ENCODE measurements around the gene ASNSD1. TPM values are rescaled to one million over a fixed set of nuclear protein-coding genes. Genes with fewer than 3 reads are reported as not detected.

Gene ASNSD1
- total and polyA plus RNA-seq, 12 donors: 25.9 to 46.7 (median 30.8) TPM

GRCh38 chr2:189638301-189639006 lies 22.8 kb upstream of the ASNSD1 start:
- ATAC-seq (no peak), DNase-seq (no peak)
- no peaks in the 10 kb centered on the region for H3K4me1 ChIP-seq
- no peaks in the 10 kb centered on the region for H3K36me3 ChIP-seq
- intact Hi-C loops (cut with DNase I): loop anchor here in 4 of 10 donors (10.0 kb wide), 2 partner anchors 174 to 184 kb away; no protein-coding TSS in a partner anchor
- no peaks in the 10 kb centered on the region for H3K9me3 ChIP-seq
- TF ChIP-seq, protein P1, sequence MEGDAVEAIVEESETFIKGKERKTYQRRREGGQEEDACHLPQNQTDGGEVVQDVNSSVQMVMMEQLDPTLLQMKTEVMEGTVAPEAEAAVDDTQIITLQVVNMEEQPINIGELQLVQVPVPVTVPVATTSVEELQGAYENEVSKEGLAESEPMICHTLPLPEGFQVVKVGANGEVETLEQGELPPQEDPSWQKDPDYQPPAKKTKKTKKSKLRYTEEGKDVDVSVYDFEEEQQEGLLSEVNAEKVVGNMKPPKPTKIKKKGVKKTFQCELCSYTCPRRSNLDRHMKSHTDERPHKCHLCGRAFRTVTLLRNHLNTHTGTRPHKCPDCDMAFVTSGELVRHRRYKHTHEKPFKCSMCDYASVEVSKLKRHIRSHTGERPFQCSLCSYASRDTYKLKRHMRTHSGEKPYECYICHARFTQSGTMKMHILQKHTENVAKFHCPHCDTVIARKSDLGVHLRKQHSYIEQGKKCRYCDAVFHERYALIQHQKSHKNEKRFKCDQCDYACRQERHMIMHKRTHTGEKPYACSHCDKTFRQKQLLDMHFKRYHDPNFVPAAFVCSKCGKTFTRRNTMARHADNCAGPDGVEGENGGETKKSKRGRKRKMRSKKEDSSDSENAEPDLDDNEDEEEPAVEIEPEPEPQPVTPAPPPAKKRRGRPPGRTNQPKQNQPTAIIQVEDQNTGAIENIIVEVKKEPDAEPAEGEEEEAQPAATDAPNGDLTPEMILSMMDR (IDR thresholded peaks at IDR 0.05): no peak
- 94 to 95% methylated on average over 4 of the region's 4 CpGs for WGBS, 2 donors
- H3K4me3 ChIP-seq: no peak overlapping the region
- H3K27ac ChIP-seq: no peak overlapping the region
- no peaks in the 10 kb centered on the region for H3K27me3 ChIP-seq

DNA sequence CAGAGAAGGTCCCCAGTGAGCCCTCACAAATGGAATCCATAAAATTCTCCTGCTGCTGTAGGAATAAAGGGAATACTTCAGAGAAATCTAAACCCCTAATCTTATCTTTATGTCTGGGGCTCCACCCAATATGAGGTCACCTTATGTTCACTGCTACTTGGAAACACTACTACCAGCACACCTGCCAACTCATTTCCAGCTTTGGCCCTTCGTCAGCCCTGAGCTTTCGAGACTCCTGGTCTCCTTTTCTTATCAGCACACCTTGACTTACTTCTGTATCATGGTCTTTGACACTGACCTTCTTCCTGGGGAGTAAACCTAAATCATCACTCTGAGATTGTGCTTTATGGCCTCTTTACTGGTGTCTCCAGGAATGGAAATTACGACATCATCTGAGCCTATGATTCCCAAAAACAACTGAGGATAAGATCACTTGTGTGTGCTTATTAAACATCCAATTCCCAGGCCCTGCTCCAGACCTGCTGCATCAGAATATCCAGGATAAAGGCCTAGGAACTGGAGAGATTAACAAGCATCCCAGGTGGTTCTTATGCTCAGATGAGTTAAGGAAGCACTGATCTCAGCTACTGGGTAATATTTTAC lies 22.2 kb upstream of the ASNSD1 start:
- 57 to 62% methylated on average over 3 of the region's 3 CpGs for WGBS, 2 donors
- intact Hi-C loops (cut with DNase I): loop anchor here in 4 of 10 donors (10.0 kb wide), 2 partner anchors 174 to 184 kb away; no protein-coding TSS in a partner anchor
- TF ChIP-seq, protein P1 (IDR thresholded peaks at IDR 0.05): no peak

DNA sequence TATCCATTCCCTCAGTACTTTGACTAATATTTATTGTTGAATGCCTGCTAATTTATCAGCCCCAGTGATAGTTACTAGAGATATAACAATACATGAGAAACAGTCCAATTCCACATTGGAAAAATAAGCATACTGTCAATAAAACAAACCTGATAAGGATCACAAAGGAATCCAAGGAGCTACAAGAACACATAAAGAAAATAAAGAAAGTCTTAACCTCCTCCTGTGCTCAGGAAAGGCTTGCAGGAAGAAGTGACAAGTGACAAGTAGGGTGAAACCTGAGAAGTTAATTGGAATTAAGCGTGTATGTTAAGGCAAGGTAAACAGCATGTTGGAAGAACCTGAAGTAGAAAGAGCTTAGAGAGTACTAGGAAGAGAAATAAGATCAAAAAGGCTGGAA lies 20.3 kb upstream of the ASNSD1 start:
- WGBS, 2 donors: 73% methylated on average over 1 of the region's 1 CpG
- TF ChIP-seq, protein P1 (IDR thresholded peaks at IDR 0.05): no peak
- H3K4me1 ChIP-seq: no peaks in the 10 kb centered on the region
- no peaks in the 10 kb centered on the region for H3K9me3 ChIP-seq
- intact Hi-C loops (cut with DNase I): no loop called here
- DNase-seq: no peak
- no peak overlapping the region for H3K27ac ChIP-seq
- H3K27me3 ChIP-seq: no peaks in the 10 kb centered on the region
- ATAC-seq: no peak
- no peak overlapping the region for H3K4me3 ChIP-seq
- H3K36me3 ChIP-seq: no peaks in the 10 kb centered on the region

More for the DNA sequence above, 22.2 kb upstream of the ASNSD1 start:
- H3K27ac ChIP-seq: no peak overlapping the region
- no peak for DNase-seq
- H3K27me3 ChIP-seq: no peaks in the 10 kb centered on the region
- no peak overlapping the region for H3K4me3 ChIP-seq
- H3K4me1 ChIP-seq: no peaks in the 10 kb centered on the region
- no peaks in the 10 kb centered on the region for H3K36me3 ChIP-seq
- H3K9me3 ChIP-seq: no peaks in the 10 kb centered on the region
- no peak for ATAC-seq

GRCh38 chr2:189641590-189641989 lies 19.7 kb upstream of the ASNSD1 start:
- 80 to 93% methylated on average over 2 of the region's 2 CpGs for WGBS, 2 donors
- no peak overlapping the region for H3K27ac ChIP-seq
- no peaks in the 10 kb centered on the region for H3K27me3 ChIP-seq
- ATAC-seq: no peak
- H3K4me1 ChIP-seq: no peaks in the 10 kb centered on the region
- no peaks in the 10 kb centered on the region for H3K36me3 ChIP-seq
- H3K9me3 ChIP-seq: no peaks in the 10 kb centered on the region
- TF ChIP-seq, protein P1 (IDR thresholded peaks at IDR 0.05): no peak
- intact Hi-C loops (cut with DNase I): no loop called here
- no peak for DNase-seq
- H3K4me3 ChIP-seq: no peak overlapping the region
